Thyroid gland (tissue), 4 donors: ENCODE data around the gene TAS1R2.

ENCODE experiments used
- POLR2A ChIP-seq, 2 donors: fragments of 450-650 bp; IDR thresholded peaks; one replicate each; pipeline ENCODE4 v1.6.1; 2017; ENCODE audit warnings: antibody characterized with exemption in 2 of 2, mild to moderate bottlenecking in 2 of 2, moderate library complexity in 1 of 2
- TF ChIP-seq, protein P1 (sequence below), 6 experiments: fragments of 200-600 bp in 3 of 6; fragments of 450-650 bp in 3 of 6; sonication (generic) in 3 of 6; IDR thresholded peaks; one replicate each; pipeline ENCODE4 v1.5.1; 2016 to 2019; ENCODE audit warnings: antibody characterized with exemption in 6 of 6, mild to moderate bottlenecking in 2 of 6, inconsistent platforms in 1 of 6, moderate library complexity in 1 of 6

DNA sequence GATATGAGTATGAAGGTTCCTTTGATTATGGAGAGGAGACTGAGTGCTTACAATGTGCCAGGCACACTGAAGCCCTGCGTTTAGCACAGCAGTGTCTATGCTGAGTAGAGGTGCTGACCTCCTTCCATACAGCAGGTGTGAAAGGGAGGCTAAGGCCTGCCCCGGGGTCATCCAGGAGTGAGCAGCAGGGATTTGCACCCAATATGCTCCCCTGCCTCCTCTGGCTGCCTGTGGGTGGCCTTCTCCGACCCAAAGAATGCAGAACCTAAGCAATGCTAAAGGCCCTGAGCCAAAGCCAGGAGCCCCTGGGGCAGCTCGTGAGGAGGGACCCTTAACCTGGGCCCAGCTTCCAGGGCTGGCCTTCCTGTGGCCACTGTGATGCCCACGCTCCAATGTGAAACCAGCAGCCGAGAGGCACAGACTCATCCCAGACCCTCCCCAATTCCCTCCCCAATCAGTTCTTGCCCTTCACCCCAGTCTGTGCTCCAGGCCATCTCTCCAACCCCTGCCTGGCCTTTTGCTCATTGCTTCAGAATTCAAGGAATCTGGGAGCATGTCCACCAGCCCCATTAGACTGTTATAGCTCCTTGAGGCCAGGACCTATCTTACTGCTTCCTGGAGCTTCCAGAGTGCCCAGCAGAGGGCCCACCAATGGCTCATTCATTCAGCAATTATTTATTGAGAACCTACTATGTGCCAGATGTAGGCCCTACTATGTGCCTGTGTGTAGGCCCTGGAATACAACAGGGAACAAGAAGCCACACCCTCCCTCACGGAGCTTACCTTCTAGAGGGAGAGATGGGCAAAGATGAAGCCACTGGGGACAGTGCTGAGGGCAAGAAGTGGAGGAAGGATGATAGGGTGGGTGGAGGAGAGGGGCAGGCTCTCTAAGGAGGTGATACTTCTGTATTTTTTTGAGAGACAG is 53.3 kb downstream of the TAS1R2 start:
- no peak for TF ChIP-seq POLR2A (IDR thresholded peaks at IDR 0.05)
- TF ChIP-seq, protein P1, sequence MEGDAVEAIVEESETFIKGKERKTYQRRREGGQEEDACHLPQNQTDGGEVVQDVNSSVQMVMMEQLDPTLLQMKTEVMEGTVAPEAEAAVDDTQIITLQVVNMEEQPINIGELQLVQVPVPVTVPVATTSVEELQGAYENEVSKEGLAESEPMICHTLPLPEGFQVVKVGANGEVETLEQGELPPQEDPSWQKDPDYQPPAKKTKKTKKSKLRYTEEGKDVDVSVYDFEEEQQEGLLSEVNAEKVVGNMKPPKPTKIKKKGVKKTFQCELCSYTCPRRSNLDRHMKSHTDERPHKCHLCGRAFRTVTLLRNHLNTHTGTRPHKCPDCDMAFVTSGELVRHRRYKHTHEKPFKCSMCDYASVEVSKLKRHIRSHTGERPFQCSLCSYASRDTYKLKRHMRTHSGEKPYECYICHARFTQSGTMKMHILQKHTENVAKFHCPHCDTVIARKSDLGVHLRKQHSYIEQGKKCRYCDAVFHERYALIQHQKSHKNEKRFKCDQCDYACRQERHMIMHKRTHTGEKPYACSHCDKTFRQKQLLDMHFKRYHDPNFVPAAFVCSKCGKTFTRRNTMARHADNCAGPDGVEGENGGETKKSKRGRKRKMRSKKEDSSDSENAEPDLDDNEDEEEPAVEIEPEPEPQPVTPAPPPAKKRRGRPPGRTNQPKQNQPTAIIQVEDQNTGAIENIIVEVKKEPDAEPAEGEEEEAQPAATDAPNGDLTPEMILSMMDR (IDR thresholded peaks at IDR 0.05) = no peak
